BLaER1 treated with 17β-estradiol and CSF1 and Interleukin-3, amounts not matched to agents 10 nM and 100 nM (cell line): ENCODE results near the gene CTXN1.
"Not testable (repeated sequence)": the region's sequence is repeated elsewhere in the genome, so short reads cannot be mapped to it uniquely, and the experiment has no call there.

Experiments used
- H3K27ac ChIP-seq, 11 experiments: shearing (Covaris generic); formaldehyde crosslinking; 2 replicates each; pipeline ENCODE4 v1.8.1; 2022
- H3K27me3 ChIP-seq, 11 experiments: shearing (Covaris generic); formaldehyde crosslinking; 2 replicates each; pipeline ENCODE4 v1.8.1; 2022
- H3K36me3 ChIP-seq, 11 experiments: shearing (Covaris generic); formaldehyde crosslinking; 2 replicates each; pipeline ENCODE4 v1.8.1; 2022
- H3K4me1 ChIP-seq, 10 experiments: shearing (Covaris generic); formaldehyde crosslinking; 2 replicates each; pipeline ENCODE4 v1.8.1; 2022
- H3K4me2 ChIP-seq, 11 experiments: shearing (Covaris generic); formaldehyde crosslinking; 2 replicates each; pipeline ENCODE4 v1.8.1; 2022
- H3K4me3 ChIP-seq, 10 experiments: shearing (Covaris generic); formaldehyde crosslinking; 2 replicates each; pipeline ENCODE4 v1.8.1; 2022
- H3K9ac ChIP-seq, 11 experiments: shearing (Covaris generic); formaldehyde crosslinking; 2 replicates each; pipeline ENCODE4 v1.8.1; 2022
- H3K9me3 ChIP-seq, 11 experiments: shearing (Covaris generic); formaldehyde crosslinking; replicated peaks in 1 of 11; 2 replicates each; pipeline ENCODE4 v1.8.1; 2022
- H4K20me1 ChIP-seq, 11 experiments: shearing (Covaris generic); formaldehyde crosslinking; 2 replicates each; pipeline ENCODE4 v1.8.1; 2022
- Cebpa-rat ChIP-seq, 11 experiments: shearing (Covaris generic); IDR thresholded peaks; 2 replicates each; pipeline ENCODE4 v1.8.1; 2022

The CTXN1 gene

DNA sequence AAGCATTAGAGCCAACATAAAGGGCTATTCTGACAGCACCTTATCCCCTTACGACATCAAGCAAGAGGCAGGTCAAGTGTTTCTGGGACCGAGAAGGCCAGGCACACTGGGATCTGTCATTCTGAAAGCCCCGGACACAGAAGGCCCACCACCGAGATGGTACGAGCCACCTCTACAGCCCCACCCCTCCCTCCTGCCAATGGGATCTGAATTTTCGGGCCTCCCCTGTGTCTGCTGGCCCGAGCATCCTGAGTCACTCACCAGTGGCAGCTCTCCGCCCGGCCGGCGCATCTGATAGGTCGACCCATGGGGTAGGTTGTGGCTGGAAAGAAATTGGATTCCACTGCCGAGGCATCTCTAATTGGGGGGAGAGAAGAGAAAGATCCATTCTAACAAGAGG is 14.9 kb upstream of the CTXN1 start:
- H3K9ac ChIP-seq, result peak overlapping the region in 2 of 11 experiments; percentile 10 to 97; a peak in 3 of 22 replicates

DNA sequence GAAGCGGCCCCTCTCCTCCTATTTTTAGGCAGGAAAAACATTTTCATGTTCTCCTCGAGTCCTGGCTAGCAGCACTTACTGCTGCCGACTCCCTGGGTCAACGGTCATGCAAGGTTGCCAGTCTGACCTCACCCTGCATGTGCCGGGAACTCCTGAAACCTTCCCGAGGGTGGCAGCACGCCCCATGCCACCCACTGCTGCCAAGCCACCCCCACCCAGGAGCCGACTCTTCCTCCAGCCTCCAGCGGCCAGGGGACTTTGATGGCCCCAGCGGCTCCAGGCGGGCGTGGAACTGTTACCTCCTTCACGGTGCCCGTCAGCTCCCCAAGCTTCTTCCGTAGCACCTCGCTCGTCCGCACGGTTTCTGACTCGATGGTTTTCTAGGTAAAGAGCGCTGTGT is 8.8 kb upstream of the CTXN1 start:
- H3K9me3 ChIP-seq, result no peaks in the 10 kb centered on the region
- no peak overlapping the region for H3K9ac ChIP-seq
- no peak overlapping the region for H3K4me2 ChIP-seq
- H3K4me3 ChIP-seq, result no peak overlapping the region
- TF ChIP-seq Cebpa-rat (IDR thresholded peaks at IDR 0.05), result no peak
- H3K36me3 ChIP-seq, result peaks cover 90 to 99% (median 97%) of the 10 kb centered on the region in 11 experiments
- H3K27ac ChIP-seq, result no peak overlapping the region
- H3K4me1 ChIP-seq, result peaks cover 10 to 27% (median 21%) of the 10 kb centered on the region in 10 experiments; a peak in 19 of 20 replicates
- H3K27me3 ChIP-seq, result no peaks in the 10 kb centered on the region
- H4K20me1 ChIP-seq, result peaks cover 0 to 100% (median 82%) of the 10 kb centered on the region in 11 experiments; a peak in 19 of 22 replicates

More for the DNA sequence above, 14.9 kb upstream of the CTXN1 start:
- H4K20me1 ChIP-seq, result peaks cover 0 to 81% (median 58%) of the 10 kb centered on the region in 11 experiments; a peak in 18 of 22 replicates
- TF ChIP-seq Cebpa-rat (IDR thresholded peaks at IDR 0.05), result no peak
- peaks cover 49 to 66% (median 60%) of the 10 kb centered on the region in 11 experiments for H3K36me3 ChIP-seq
- H3K4me3 ChIP-seq, result no peak overlapping the region
- no peaks in the 10 kb centered on the region for H3K9me3 ChIP-seq
- no peak overlapping the region; a peak in 1 of 22 replicates for H3K4me2 ChIP-seq
- no peaks in the 10 kb centered on the region for H3K27me3 ChIP-seq
- H3K27ac ChIP-seq, result no peak overlapping the region
- peaks cover 23 to 37% (median 28%) of the 10 kb centered on the region in 10 experiments for H3K4me1 ChIP-seq

DNA sequence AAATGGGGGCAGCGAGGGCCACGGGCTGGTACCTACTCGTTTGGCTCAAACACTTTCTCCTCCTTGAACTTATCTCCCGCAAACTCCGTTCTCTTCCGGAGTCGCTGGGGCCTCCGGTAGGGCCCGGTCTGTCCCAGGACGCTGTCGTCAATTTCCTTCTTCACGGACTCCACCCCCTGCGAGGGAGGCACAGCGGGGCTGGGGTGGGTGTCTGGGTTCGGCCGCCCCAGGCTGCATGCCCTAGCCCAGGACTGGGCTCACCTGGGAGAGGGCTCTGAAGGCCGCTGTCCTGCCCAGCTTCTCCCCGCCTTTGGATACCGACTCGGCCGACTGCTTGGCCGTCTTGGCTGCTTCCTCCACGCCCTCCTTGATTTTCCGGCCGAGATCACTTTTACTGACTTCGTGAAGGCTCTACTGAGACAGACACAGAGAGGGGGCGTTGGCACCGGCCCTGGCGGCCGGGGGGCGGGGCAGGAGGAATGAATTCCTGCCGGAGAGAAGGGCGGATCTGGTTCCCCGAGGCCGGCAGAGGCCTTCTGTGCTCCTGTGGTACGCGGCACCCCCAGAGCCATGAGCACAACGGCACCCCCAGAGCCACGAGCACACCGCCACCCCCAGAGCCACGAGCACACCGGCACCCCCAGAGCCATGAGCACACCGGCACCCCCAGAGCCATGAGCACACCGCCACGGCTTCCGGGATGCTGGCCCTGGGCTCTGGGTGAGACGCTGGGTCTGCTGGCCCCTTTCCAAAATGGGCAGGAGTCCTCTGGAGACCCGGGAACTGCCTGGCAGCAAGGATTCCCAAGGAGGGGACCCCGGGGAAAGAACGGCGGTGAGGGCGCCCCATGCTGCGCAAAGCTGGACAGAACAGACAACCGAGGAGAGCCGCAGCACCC is 8.1 kb upstream of the CTXN1 start:
- Histone ChIP-seq H3K36me3 (peaks cover 87 to 93% (median 91%) of the 10 kb centered on the region in 11 experiments), H3K27me3 (no peaks in the 10 kb centered on the region)

DNA sequence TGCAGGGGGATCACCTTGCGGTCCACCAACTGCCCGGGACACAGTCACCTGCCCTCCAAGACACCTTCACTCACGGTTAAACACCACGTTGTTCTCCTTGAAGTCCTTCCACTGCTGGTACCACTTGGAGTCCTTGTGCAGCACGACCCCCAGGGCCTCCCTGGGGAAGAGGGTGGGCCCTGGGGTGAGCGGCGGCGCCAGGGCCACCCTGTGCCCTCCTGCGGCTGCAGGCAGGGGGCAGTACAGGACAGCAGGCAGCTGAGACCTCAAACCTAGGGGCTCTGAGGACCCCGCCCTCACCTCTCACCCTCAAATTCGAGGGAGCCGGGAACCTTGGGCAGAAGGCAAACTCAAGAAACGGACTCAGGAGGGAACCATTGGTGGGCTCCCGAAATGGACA is 7.5 kb upstream of the CTXN1 start:
- Histone ChIP-seq H3K4me2 (no peak overlapping the region), H3K9me3 (no peaks in the 10 kb centered on the region), H3K9ac (no peak overlapping the region), H3K4me3 (no peak overlapping the region), H3K4me1 (peaks cover 10 to 36% (median 31%) of the 10 kb centered on the region in 10 experiments; a peak in 19 of 20 replicates), H3K27me3 (no peaks in the 10 kb centered on the region), H3K36me3 (peaks cover 80 to 91% (median 85%) of the 10 kb centered on the region in 11 experiments), H3K27ac (no peak overlapping the region), H4K20me1 (peaks cover 0 to 100% (median 86%) of the 10 kb centered on the region in 11 experiments; a peak in 19 of 22 replicates)
- no peak for TF ChIP-seq Cebpa-rat (IDR thresholded peaks at IDR 0.05)

More for the DNA sequence above, 8.1 kb upstream of the CTXN1 start:
- H3K9ac ChIP-seq, result no peak overlapping the region
- TF ChIP-seq Cebpa-rat (IDR thresholded peaks at IDR 0.05), result no peak
- no peak overlapping the region for H3K4me3 ChIP-seq
- H3K27ac ChIP-seq, result no peak overlapping the region
- H3K4me1 ChIP-seq, result peaks cover 10 to 34% (median 27%) of the 10 kb centered on the region in 10 experiments; a peak in 19 of 20 replicates
- peaks cover 0 to 100% (median 85%) of the 10 kb centered on the region in 11 experiments; a peak in 19 of 22 replicates for H4K20me1 ChIP-seq
- no peak overlapping the region for H3K4me2 ChIP-seq
- no peaks in the 10 kb centered on the region for H3K9me3 ChIP-seq

DNA sequence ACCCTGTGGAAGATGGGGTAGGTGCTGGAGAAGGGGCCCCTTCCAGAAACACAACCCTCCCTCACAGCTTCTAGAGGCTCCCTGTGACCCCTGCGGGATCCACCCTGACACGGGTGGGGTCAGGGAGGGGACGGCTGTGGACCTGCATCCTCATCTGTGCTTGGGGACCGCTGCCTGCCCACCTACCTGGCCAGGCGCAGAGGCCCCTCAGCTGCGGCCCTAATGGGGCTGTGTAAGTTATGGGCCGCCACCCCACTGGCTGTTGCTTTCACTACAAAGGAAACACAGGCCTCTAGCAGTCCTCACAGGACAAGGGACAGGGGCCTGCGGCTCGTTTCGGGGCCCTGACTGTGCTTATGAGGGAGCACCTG is 7.0 kb upstream of the CTXN1 start:
- Histone ChIP-seq H3K9ac (no peak overlapping the region), H3K4me2 (no peak overlapping the region), H3K27me3 (no peaks in the 10 kb centered on the region), H4K20me1 (peaks cover 0 to 100% (median 90%) of the 10 kb centered on the region in 11 experiments; a peak in 19 of 22 replicates), H3K9me3 (no peaks in the 10 kb centered on the region), H3K4me3 (no peak overlapping the region), H3K27ac (no peak overlapping the region), H3K4me1 (peaks cover 10 to 36% (median 31%) of the 10 kb centered on the region in 10 experiments; a peak in 19 of 20 replicates), H3K36me3 (peaks cover 75 to 90% (median 84%) of the 10 kb centered on the region in 11 experiments)
- TF ChIP-seq Cebpa-rat (IDR thresholded peaks at IDR 0.05), result no peak

- peaks cover 10 to 36% (median 31%) of the 10 kb centered on the region in 10 experiments; a peak in 19 of 20 replicates for H3K4me1 ChIP-seq
Observed at GRCh38 chr19:7932276-7932929, 6.5 kb upstream of the CTXN1 start.

GRCh38 chr19:7931221-7932061 is 5.5 kb upstream of the CTXN1 start:
- H3K4me3 ChIP-seq, result no peak overlapping the region
- peaks cover 11 to 38% (median 32%) of the 10 kb centered on the region in 10 experiments; a peak in 19 of 20 replicates for H3K4me1 ChIP-seq
- peak overlapping the region in 9 of 11 experiments; percentile 18 to 59 (median 41); a peak in 15 of 22 replicates for H3K4me2 ChIP-seq
- H3K36me3 ChIP-seq, result peaks cover 61 to 89% (median 77%) of the 10 kb centered on the region in 11 experiments
- H4K20me1 ChIP-seq, result peaks cover 0 to 100% (median 89%) of the 10 kb centered on the region in 11 experiments; a peak in 20 of 22 replicates
- no peaks in the 10 kb centered on the region for H3K9me3 ChIP-seq
- 0 out of 22 replicates have a peak overlapping the region, but pooled peaks of 1 of the 11 experiments have one; percentile 4 for H3K27ac ChIP-seq
- no peaks in the 10 kb centered on the region for H3K27me3 ChIP-seq
- TF ChIP-seq Cebpa-rat (IDR thresholded peaks at IDR 0.05), result no peak
- H3K9ac ChIP-seq, result peak overlapping the region in 7 of 11 experiments; percentile 4 to 54 (median 45); a peak in 9 of 22 replicates

More at GRCh38 chr19:7932276-7932929, 6.5 kb upstream of the CTXN1 start:
- H3K4me3 ChIP-seq, result no peak overlapping the region
- H3K4me2 ChIP-seq, result no peak overlapping the region
- H3K27ac ChIP-seq, result no peak overlapping the region
- no peak for TF ChIP-seq Cebpa-rat (IDR thresholded peaks at IDR 0.05)
- H3K9ac ChIP-seq, result no peak overlapping the region
- peaks cover 0 to 100% (median 90%) of the 10 kb centered on the region in 11 experiments; a peak in 19 of 22 replicates for H4K20me1 ChIP-seq
- no peaks in the 10 kb centered on the region for H3K9me3 ChIP-seq
- peaks cover 70 to 90% (median 84%) of the 10 kb centered on the region in 11 experiments for H3K36me3 ChIP-seq
- no peaks in the 10 kb centered on the region for H3K27me3 ChIP-seq

DNA sequence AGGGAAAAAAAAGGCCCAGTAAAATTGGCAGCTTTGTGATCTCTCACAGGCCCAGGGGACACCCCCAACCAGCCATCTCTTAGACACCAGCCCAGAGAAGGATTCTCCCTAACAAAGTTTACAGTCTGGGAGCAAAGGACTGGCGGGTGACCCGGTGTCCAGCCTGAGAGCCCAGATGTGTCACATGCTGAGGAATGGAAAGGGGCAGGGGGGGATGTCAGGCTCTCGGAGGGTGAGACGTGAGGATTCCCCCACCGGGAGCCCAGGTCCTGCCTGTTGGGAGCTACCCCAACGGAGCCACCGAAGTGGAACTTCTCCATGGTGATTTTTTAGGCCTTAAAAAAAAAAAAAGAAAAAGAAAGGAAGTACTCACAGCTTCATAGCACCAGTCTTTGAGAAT is 4.8 kb upstream of the CTXN1 start:
- peaks cover 14 to 42% (median 36%) of the 10 kb centered on the region in 10 experiments; a peak in 19 of 20 replicates for H3K4me1 ChIP-seq
- peak overlapping the region in 8 of 11 experiments; percentile 4 to 54 (median 40); a peak in 9 of 22 replicates for H3K9ac ChIP-seq
- peak overlapping the region in 8 of 11 experiments; percentile 18 to 59 (median 42); a peak in 13 of 22 replicates for H3K4me2 ChIP-seq
- no peaks in the 10 kb centered on the region for H3K27me3 ChIP-seq
- H3K9me3 ChIP-seq, result no peaks in the 10 kb centered on the region
- no peak overlapping the region for H3K4me3 ChIP-seq
- H3K27ac ChIP-seq, result peak overlapping the region in 3 of 11 experiments; percentile 4 to 35 (median 12); a peak in 1 of 22 replicates
- H4K20me1 ChIP-seq, result peaks cover 0 to 97% (median 85%) of the 10 kb centered on the region in 11 experiments; a peak in 20 of 22 replicates
- TF ChIP-seq Cebpa-rat (IDR thresholded peaks at IDR 0.05), result no peak
- H3K36me3 ChIP-seq, result peaks cover 54 to 82% (median 70%) of the 10 kb centered on the region in 11 experiments

DNA sequence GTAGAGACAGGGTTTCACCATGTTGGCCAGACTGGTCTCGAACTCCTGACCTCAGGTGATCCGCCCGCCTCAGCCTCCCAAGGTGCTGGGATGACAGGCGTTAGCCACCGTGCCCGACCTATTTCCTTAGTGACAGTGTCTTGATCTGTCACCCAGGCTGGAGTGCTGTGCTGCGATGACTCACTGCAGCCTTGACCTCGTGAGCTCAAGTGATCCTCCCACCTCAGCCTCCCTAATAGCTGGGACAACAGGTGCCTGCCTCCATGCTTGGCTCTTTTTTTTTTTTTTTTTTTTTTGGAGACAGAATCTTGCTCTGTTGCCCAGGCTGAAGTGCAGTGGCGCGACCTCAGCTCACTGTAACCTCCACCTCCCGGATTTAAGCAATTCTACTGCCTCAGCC is 4.1 kb upstream of the CTXN1 start:
- peaks cover 47 to 75% (median 63%) of the 10 kb centered on the region in 11 experiments for H3K36me3 ChIP-seq
- H3K4me2 ChIP-seq, result peak overlapping the region in 7 of 11 experiments; percentile 18 to 59 (median 41); a peak in 10 of 22 replicates
- H3K27me3 ChIP-seq, H3K9me3 ChIP-seq, H3K4me3 ChIP-seq, H3K27ac ChIP-seq, H3K9ac ChIP-seq: not testable (repeated sequence)
- peaks cover 14 to 49% (median 41%) of the 10 kb centered on the region in 10 experiments; a peak in 19 of 20 replicates for H3K4me1 ChIP-seq
- H4K20me1 ChIP-seq, result peaks cover 0 to 90% (median 80%) of the 10 kb centered on the region in 11 experiments; a peak in 20 of 22 replicates
